ENCODE results near the gene ZSCAN25. TPM values are rescaled to one million over a fixed set of nuclear protein-coding genes. Genes with fewer than 3 reads are reported as not detected.

Gene ZSCAN25
- total and polyA plus RNA-seq, 2 of the 13 experiments (the other 11 are each of a cell fraction or from before 2014, with no cell fraction given): 12.1 to 16.8 TPM

GRCh38 chr7:99616359-99617191 is at the start of gene ZSCAN25 (continued):
- peak; percentile 81; the same call in 1 of the 2 replicates for TF ChIP-seq HBP1 (CRISPR knock-in tag; IDR thresholded peaks at IDR 0.05; ENCODE audit: low read depth)
- TF ChIP-seq SALL1 (CRISPR knock-in tag; IDR thresholded peaks at IDR 0.05): peak; percentile 91
- no peak for TF ChIP-seq TBP (CRISPR knock-in tag; IDR thresholded peaks at IDR 0.05)
- no peak for TF ChIP-seq ZNF362 (CRISPR knock-in tag; IDR thresholded peaks at IDR 0.05; ENCODE audit: borderline replicate concordance)
- TF ChIP-seq ZNF44 (CRISPR knock-in tag; IDR thresholded peaks at IDR 0.05): peak; percentile 82; the same call in 1 of the 2 replicates
- TF ChIP-seq HOMEZ (CRISPR knock-in tag; IDR thresholded peaks at IDR 0.05; ENCODE audit: low read depth): no peak
- TF ChIP-seq ZNF17 (CRISPR knock-in tag; IDR thresholded peaks at IDR 0.05): no peak
- peak; percentile 35; the same call in 1 of the 2 replicates for TF ChIP-seq ZNF296 (CRISPR knock-in tag; conservative IDR thresholded peaks at IDR 0.05)
- peak; percentile 78 for TF ChIP-seq ATF7-NPFF (CRISPR knock-in tag; IDR thresholded peaks at IDR 0.05; ENCODE audit: low read depth)
- peak; percentile 54 for TF ChIP-seq ZNF143 (CRISPR knock-in tag; IDR thresholded peaks at IDR 0.05)
- TF ChIP-seq CENPBD1 (CRISPR knock-in tag; IDR thresholded peaks at IDR 0.05; ENCODE audit: borderline replicate concordance, low read depth): no peak; the same call in none of the 2 replicates
- peak; percentile 70; the same call in 1 of the 2 replicates for TF ChIP-seq ZNF768 (CRISPR knock-in tag; IDR thresholded peaks at IDR 0.05)
- TF ChIP-seq ZSCAN21 (CRISPR knock-in tag; IDR thresholded peaks at IDR 0.05; ENCODE audit: borderline replicate concordance): peak; percentile 66; the same call in 1 of the 2 replicates
- TF ChIP-seq ZBTB1 (CRISPR knock-in tag; IDR thresholded peaks at IDR 0.05; ENCODE audit: borderline replicate concordance): no peak
- peak; percentile 73; the same call in 1 of the 2 replicates for TF ChIP-seq CSRNP1 (CRISPR knock-in tag; IDR thresholded peaks at IDR 0.05)
- TF ChIP-seq GPBP1L1 (CRISPR knock-in tag; IDR thresholded peaks at IDR 0.05): no peak
- TF ChIP-seq MIER2 (CRISPR knock-in tag; IDR thresholded peaks at IDR 0.05): peak; percentile 74

All from HepG2 (cell line).